GM18517 (cell line): ENCODE data around the gene TNKS2.
A peak's percentile ranks its signal among the peaks of the same experiment; 100 is the strongest.
"Not testable (repeated sequence)": the region's sequence is repeated elsewhere in the genome, so short reads cannot be mapped to it uniquely, and the experiment has no call there.

Experiments used
- ATAC-seq: cut with Tn5 transposase; IDR thresholded peaks from one replicate; pipeline ENCODE4 v1.9.1; 2021; ENCODE audit warnings: mild to moderate bottlenecking, moderate library complexity; ENCODE audit not compliant: unreplicated experiment

Gene TNKS2

DNA sequence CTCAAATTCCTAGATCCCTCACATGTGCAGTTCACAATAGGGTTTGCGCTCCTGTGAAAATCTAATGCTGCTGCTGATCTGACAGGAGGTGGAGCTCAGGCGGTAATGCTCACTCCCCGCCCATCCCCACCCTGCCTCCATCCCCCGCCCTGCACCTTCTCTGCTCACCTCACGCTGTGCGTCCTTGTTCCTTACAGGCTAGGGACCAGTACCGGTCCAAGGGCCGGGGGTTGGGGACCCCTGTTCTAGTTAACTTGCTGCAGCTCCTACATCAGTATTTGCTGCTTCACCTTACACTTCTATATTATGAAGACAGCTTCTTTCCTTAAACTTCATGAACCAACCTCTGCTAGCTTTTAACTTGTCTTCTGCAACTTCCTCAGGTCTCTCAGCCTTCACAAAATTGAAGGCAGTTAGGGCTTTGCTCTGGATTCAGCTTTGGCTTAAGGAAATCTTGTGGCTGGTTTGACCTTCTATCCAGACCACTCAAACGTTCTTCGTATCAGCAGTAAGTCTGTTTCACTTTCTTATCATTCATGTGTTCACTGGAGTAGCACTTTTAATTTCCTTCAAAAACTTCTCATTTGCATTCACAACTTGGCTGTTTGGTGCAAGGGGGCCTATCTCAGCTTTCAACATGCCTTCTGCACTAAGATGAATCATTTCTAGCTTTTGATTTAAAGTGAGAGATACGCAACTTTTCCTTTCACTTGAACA lies 1.7 kb upstream of the TNKS2 start:
- peak; percentile 43 for ATAC-seq

DNA sequence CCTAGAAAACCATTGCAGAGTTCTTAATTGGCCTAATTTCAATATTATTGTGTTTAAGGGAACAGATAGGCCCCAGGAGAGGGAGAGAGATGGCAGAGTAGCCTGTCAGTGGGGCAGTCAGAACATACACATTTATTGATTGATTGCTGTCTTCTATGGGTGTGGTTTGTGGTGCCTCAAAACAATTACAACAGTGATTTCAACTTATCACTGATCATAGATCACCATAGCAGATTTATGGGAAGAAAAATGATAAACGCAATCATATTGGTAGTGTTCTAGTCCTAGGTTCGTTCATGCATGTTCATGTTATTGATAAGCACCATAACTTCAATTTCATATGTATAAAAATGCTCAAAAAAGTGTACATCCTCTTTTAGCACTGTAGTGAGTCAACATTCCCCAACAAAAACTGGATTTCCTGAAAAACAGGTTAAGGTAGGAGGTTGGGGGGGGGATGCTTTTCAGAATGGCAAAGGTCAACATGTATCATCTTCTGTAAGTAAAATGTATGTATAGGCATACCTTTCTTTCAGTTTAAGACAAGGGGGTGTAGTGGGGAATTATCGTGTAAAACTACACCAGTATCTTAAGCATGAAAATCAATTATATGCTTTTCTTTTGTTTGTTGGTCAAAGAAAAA lies 1.1 kb upstream of the TNKS2 start:
- no peak for ATAC-seq

- peak; percentile 33 for ATAC-seq
Measured at GRCh38 chr10:91798649-91799611, 704 bp downstream of the TNKS2 start.

- ATAC-seq, result no peak
Measured at GRCh38 chr10:91799612-91799975, 1.4 kb downstream of the TNKS2 start.

DNA sequence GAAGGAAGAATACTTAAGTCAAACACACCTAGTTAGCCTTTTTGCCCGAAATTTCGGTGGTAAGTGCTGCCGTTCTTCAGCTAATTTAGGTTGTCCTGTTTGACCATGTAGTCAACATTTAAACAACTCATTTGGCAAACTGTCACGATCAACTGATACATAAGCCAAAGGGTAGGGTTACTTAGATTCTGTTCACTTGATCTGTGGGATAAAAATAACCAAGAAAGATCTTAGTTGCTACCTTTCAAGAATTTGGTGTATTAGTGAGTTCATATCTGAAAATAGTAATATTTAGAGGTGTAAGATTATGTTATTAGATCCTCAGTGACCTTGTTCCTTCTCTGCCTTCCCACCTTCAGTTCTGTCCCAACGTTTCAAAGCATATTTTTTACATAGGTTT lies 2.0 kb downstream of the TNKS2 start:
- no peak for ATAC-seq

DNA sequence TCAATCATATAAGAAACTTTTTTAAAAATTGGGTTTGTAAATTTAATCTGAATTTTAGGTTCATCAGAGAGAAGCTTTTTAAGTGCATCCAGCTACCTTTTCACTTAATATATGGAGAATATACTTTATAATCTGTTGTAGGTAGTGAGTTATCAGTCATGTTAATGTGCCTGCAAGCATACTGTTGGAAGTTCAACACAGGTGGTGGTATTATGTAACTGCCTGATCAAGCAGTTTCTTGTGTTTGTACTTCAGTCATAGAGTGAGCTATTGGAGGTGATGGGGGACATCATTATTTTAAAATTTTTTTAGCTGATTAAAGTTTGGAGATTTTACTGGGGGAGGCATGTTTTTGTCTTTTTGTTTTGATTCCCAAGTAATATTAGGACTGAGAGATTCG lies 2.5 kb downstream of the TNKS2 start:
- no peak for ATAC-seq

- no peak for ATAC-seq
Measured at GRCh38 chr10:91803386-91804125, 5.3 kb downstream of the TNKS2 start.

GRCh38 chr10:91804126-91804510 lies 5.9 kb downstream of the TNKS2 start:
- ATAC-seq, result no peak

DNA sequence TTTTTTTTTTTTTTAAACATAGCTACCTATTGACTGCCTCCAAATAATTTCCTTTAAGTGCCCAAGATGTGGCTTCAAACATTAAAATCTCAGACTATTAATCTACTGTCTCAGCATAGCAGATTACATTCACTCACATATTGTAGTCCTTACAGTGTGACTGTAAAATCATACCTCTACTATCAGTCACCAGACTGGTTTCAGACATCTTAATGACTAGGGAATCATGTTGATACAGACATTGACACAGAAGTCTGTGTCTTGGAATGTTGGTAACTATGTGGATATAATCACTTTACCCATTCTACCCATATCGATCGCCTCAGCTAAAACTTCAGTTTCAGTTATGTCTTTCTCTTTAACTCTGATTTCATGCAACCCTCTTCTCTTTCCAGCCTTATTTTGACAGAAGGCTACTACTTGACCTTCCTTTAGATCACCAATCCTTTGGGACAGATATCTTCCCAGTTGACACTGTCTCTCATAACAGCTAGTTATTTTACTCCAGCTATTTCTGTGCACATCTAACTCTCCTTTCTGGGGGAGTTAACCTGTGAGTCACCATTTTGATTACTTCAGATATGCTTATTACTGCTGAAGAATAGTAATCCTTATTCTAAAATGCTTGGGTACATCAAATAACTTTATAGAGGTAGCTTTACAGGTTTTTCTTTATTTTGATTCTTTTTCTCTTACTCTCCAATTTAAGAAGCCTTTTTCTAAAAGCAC lies 7.0 kb downstream of the TNKS2 start:
- no peak for ATAC-seq

DNA sequence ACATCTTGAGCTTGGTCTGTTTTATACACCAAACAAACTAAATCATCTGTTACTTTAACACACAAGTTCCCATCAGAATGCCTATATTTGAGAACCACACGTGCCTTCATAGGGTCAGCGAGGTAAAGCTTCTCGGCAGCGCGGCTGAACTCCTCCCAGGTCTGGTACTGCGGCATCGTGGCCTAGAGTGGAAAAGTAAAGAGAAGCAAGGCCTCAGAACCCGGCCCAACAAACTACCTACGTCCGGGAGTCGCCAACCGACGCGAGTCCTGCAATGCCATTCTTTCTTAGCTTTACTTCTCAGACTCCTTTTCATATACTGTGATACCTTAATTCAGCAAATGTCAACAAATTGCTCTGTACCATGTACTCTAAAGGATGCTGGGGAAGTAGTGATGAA lies 9.0 kb downstream of the TNKS2 start:
- not testable (repeated sequence) for ATAC-seq

- ATAC-seq, result no peak
Measured at GRCh38 chr10:91813251-91813650, 15.0 kb downstream of the TNKS2 start.

GRCh38 chr10:91816981-91817380 lies 18.8 kb downstream of the TNKS2 start:
- no peak for ATAC-seq

DNA sequence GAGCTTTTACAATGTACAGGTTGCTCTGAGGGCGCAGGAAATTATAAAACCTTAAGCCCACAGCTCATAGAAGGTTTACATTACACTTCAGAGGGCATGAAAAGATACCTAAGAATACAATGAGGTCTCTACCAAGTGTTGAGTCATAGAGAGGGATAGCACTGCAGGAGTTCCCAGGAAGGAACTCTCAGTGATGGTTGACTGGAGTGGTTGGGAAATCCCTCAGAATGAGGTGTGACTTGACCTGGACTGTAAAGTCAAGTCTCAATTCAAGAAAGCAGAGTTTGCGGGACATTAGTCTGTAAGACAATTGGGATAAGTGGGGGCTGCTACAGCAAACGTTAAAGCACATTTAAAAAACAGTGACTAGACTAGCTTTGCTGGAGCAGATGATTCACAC lies 21.9 kb downstream of the TNKS2 start:
- no peak for ATAC-seq

DNA sequence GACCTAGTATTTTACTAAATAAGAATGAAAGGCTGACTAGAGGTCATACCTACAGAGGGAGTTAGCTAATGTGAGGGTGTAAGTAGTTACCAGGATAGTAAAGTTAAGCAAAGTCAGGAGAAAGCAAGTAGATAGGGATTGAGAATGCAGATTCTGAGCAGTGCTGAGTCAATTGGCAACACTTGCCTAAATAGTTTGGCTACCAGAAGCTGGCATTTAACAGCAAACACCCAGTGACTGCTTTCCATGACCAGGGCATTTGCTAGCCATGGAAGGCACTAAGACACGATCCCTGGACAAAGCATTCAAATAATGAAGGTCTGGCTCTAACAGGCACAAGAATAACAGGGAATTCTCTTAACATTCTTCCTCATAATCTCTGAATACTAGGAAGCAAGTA lies 25.9 kb downstream of the TNKS2 start:
- no peak for ATAC-seq

- no peak for ATAC-seq
Measured at GRCh38 chr10:91829268-91829667, 31.0 kb downstream of the TNKS2 start.

DNA sequence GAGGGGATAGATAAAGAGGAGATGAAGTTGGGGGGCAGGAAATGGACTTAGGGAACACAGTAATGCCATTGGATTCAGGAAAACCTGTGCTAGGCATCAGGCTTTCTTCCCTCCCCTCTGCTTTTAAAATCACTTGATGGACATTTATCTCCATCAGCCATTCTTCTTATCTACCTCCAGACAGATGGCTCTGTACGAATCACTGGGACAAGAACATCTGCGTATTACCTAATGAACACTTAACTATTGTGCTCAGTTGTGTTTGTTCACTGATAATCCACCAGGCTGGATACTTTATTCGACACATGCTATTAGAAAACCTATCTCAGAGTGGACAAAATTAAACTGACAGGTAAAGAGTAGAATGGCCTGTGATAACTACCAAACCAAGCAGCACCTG lies 40.0 kb downstream of the TNKS2 start:
- no peak for ATAC-seq

- ATAC-seq, result no peak
Measured at GRCh38 chr10:91843083-91843482, 44.9 kb downstream of the TNKS2 start.

DNA sequence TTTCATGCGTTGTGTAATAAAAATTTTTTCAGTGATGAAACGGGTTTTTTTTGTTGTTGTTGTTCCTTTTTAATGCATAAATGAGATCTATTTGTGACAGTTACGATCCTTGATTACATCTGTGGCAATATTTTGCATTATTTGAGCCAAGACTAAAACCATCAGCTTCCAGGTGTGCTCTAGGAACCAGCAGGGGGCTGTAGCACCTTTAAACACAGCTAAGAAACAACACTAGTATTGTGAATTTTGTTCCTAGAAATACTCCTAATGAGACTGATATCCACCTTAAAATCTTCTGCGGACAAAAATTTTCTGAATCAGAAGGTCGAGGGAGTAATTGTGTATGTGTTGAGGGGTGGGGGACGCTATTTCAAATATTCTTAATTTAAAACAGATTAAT lies 58.4 kb downstream of the TNKS2 start:
- ATAC-seq, result no peak

GRCh38 chr10:91860885-91861284 lies 62.7 kb downstream of the TNKS2 start:
- no peak for ATAC-seq

DNA sequence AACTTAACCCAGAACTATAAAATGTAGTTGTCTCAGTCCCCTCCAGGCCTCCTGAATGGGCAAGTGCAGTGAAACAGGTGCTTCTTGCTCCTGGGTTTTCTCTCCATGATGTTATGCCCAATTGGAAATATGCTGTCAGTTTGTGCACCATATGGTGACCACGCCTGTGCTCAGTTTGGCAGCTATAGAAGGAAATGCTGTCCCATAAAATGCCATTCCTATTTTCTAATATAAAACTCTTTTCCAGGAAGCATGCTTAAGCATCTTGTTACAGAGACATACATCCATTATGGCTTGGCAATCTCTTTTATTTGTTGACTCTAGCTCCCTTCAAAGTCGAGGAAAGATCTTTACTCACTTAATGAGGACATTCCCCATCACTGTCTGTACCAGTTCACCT lies 65.9 kb downstream of the TNKS2 start:
- ATAC-seq, result no peak
